GM19395 (cell line): Measurements from ENCODE around the gene RPLP1.
A peak's percentile ranks its signal among the peaks of the same experiment; 100 is the strongest.
"Not testable (repeated sequence)": the region's sequence is repeated elsewhere in the genome, so short reads cannot be mapped to it uniquely, and the experiment has no call there.

Experiments
- ATAC-seq: cut with Tn5 transposase; IDR thresholded peaks from one replicate; pipeline ENCODE4 v1.9.1; 2021; ENCODE audit warnings: mild to moderate bottlenecking, moderate library complexity; ENCODE audit not compliant: unreplicated experiment

RPLP1 gene

DNA sequence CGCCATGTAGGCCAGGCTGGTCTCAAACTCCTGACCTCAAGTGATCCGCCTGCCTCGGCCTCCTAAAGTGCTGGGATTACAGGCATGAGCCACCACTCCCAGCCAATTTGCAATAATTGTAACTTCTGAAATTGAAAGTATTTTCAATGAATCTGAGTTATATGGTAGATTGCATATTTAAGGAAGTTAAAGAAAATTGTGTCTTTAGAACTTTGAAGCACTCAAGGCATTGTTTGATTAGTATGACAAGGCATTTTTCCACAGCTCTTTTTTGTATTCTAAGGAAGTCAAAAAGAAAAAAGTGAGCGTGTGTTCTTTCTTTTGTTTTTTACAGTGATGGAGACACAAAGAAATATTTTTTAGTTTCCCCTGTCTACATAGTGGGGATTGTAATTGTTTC lies 15.7 kb upstream of the RPLP1 start:
- no peak for ATAC-seq

DNA sequence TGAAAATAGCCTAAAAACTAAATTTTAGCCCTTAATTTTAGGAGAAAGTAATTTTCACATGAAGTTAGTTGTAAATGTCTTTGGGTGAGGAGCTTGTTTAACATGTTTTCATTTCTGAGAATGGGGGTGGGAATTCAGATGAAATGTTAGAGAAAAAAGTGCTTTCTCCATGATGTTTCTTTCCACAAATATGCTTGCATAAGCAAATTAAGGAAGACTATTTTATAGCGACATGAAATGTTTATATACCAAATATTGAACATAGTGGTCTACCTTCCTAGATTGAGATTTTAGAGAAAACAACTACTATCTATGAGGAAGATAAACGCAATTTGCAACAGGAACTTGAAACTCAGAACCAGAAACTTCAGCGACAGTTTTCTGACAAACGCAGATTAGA lies 13.0 kb upstream of the RPLP1 start:
- no peak for ATAC-seq

DNA sequence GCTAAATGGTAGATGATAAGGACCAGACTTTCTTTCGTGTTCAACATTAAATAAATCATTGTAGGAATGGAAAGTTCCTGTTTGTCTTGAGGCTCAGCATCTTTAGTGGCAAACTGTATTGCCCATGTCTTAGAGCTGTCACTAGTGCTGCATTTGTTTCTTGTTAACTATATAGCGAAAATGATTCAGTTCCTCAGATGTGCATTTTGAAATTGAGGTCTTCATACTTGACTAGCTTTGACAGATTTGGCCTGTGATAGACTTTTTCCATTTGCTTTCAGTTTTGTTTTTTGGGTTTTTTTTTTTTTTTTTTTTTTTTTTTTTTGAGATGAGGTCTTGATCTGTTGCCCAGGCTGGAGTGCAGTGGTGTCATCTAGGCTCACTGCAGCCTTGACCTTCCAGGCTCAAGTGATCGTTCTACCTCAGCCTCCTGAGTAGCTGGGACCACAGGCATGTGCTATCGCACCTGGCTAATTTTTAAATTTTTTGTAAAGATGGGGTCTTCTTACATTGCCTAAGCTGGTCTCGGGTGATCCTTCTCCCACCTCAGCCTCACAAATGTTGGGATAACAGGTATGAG lies 9.5 kb upstream of the RPLP1 start:
- ATAC-seq: peak; percentile 72

DNA sequence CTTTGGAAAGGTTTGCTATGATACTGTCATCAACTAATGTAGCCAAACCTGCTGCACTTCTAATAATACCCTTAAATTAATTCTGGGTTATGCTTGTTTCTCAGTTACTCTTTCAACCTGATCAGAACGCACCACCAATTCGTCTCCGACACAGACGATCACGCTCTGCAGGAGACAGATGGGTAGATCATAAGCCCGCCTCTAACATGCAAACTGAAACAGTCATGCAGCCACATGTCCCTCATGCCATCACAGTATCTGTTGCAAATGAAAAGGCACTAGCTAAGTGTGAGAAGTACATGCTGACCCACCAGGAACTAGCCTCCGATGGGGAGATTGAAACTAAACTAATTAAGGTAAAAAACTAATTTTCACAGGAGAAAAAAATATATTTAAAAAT lies 7.9 kb upstream of the RPLP1 start:
- peak; percentile 57 for ATAC-seq

DNA sequence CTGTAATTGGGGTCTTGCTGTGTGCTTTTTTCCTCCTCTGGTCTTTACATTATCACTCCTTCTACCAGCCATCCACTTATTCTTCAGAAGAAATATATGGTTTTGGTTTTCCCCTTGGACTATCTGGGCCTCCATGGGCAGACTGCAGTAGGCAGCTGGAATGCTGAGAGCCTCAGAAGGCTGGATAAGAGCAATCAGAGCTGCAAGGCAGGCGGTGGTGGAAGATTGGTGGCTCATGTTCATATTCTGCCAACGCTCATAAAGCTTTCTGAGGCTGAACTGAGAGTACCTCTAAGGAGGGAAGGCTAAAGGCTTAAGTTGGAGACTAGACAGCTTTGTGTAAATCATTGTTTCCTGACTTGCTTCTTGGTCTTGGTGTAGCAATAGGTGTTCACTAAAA lies 5.7 kb upstream of the RPLP1 start:
- ATAC-seq: no peak

DNA sequence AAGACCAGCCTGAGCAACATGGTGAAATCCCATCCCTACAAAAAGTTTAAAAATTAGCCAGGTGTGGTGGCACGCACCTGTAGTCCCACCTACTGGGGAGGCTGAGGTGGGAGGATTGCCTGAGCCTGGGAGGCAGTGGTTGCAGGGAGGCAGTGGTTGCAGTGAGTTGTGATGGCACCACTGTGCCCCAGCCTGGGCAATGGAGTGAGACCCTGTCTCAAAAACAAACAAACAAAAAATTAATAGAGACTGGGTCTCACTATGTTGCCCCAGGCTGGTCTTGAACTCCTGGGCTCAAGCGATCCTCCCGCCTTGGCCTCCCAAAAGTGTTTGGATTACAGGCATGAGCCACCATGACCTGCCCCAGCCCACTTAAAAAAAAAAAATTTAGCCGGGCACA lies 2.4 kb upstream of the RPLP1 start:
- not testable (repeated sequence) for ATAC-seq

DNA sequence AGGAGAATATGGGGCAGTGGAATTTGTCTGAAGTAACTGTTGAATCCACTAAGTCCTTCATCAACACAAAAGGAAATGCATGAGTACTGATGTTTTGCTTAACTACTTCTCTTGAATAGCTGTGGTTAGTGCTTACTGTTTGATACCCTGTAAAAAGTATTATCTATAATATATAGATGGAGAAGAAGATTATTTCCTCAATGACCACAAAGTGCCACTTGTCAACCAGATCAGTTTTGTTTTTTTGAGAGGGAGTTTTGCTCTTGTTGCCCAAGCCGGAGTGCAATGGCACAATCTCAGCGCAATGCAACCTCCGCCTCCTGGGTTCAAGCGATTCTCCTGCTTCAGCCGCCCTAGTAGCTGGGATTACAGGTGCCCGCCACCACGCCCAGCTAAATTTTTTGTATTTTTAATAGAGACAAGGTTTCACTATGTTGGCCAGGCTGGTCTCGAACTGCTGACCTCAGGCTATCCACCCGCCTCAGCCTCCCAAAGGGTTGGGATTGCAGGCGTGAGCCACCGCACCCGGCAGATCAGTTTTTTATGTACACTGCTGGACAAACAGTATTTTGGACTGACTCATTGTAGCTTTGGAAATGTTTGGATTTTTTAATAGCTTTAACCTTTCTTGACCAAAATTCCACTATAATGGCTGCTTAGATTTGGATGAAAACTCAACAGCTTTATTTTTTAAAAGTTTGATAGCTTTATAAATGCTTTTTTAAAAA lies 1.5 kb upstream of the RPLP1 start:
- no peak for ATAC-seq

DNA sequence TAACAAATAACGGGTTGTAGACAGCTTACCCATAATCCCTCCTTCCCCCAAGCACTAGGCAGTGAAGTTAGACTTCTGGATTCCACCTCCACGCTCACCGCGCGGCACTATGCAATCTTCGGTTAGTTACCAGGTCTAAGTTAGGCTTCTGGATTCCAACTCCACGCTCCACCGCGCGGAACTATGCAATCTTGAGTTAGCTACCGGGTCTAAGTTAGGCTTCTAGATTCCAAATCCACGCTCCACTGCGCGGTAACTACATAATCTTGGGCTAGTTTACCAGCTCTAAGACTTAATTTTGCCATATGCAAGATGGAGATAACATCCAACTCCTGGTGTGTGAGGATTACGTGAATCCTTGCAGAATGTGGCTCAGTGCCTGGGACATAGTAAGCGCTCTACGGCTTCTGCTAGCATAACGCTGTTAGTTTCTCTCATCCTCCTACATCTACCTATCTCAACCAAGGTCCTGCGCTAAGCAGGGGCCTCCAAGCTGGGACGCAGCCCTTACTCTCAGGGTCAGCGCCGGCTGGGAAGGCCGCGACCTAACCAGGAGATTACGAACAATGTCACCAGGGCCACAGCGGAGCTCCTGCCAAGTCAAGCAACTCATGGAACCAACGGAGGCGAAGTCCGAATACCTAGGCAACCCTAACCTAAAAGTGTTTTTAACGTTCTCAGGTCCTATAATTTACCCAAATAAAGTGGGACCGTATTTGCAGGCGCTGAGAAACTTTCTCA lies 497 bp upstream of the RPLP1 start:
- ATAC-seq: peak; percentile 51

DNA sequence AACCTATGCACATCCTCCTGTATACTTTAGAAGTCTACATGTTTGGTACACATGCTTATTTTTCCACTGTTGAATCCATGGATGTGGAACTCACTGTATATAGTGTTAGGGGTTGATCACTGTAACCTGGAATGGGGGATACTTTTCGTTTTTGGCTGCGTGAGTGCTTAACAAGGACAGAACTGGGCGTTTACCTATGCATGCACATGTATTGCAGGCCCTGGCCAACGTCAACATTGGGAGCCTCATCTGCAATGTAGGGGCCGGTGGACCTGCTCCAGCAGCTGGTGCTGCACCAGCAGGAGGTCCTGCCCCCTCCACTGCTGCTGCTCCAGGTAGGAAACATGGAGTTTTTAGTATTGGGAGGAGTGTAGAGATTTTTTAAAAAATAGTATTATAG lies 2.3 kb downstream of the RPLP1 start:
- ATAC-seq: no peak

DNA sequence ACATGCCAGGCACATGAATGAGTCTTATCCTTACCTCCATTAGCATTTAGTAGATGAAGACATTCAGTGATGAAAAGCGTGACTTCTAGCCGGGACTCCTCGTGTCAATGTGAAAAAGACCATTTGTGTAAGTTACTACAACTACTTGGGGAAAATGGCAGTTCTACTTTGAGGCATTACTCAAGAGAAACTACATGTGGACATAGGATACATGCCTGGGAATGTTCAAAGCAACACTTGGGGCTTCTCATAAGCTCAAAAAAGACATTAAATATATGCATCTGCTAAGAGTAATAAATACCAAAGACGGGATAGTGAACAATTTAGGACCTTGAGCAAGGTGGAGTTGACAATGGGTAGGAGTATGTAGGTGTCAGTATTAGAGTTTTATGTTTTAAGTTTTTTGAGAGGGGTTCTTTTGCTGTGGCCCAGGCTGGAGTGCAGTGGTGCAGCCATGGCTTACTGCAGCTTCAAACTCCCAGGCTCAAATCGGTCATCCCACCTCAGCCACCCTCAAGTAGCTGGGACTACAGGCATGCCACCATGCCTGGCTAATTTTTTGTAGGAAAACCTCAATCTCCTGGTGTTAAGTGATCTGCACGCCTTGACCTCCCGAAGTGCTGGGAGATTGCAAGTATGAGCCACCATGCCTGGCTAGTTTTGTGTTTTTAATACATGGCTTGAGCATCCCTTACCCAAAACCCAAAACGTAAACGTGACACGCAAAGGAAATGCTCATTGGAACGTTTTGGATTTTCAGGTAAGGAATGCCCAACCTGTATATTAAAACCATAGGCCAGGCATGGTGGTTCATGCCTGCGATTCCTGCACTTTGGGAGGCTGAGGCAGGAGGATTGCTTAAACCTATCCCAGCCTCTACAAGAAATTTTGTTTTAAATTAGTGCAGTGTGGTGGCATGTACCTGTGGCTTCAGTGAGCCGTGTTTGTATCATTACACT lies 3.9 kb downstream of the RPLP1 start:
- ATAC-seq: no peak

DNA sequence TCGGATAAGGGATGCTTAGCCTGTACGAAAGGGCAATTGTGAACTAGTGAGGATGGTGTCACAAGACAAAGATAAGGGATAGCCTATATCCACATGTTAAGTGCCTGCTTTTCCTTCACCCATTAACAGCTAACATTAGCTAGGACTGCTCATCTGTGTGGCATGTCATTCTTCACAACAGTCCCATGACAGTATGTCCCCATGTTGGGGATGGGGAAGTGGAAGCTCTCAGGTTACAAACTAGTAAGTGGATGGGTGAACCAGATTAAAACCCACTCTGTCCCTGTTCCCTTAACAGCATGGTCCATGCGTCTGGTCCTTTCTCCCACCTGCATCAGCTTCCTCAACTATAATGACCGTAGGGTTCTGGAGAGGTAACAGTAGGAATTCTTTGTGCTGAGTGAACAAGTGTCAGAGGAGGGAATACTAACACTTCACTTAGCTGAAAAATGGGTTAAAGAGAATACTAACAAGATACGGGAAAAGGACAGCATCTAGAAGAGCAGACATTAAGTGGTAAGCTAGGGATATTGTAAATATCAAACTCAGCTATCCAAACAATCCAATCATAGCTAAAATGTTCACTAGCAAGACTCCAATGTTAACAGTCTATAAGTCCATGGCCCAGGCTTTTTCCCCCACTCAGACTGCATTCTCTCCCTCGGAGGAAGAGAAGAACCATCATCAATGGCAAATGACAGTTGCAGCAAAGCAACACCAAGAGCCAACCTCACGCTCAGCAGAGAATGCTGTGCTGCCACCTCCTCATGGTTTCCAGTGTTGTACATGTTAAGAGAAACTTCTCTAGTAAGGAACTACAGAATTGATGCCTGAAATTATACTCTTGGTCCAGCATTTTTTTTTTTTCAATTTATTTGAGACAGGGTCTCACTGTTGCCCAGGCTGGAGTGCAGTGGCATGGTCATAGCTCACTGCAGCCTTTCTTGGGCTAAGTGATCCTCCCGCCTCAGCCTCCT lies 5.0 kb downstream of the RPLP1 start:
- no peak for ATAC-seq

DNA sequence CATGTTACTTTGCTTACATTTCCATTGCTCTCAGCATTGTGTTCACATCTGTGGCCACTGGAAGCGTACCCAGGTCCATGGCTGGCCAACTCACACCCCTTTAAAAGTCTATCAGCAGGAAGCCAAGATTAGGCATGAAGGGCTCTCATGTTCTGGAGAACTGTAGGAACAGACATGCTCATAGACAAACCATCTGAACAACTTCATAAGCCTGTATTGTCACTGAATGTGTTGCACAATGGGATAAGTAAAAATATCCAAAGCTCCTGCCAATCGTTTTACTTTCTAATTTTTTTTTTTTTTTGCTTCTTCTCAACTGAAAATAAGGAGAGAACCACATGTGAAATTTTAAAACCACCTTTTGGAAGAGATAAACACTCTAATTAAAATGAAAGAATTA lies 6.4 kb downstream of the RPLP1 start:
- no peak for ATAC-seq

DNA sequence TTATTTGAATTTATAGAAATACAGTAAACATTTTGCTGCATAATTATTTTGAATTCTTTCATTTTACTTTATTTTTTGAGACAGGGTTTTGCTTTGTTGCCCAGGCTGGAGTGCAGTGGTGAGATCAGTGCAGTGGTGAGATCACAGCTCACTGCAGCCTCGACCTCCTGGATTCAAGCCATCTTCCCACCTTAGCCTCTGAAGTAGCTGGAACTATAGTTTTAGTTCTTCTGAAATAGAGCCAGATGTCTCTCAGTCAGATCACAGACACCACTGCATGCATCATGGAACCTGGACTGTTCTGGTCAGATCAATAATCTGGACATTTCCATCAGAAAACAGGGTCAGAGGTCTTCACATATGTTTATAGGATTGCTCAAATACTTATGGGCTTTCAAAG lies 7.9 kb downstream of the RPLP1 start:
- ATAC-seq: no peak

DNA sequence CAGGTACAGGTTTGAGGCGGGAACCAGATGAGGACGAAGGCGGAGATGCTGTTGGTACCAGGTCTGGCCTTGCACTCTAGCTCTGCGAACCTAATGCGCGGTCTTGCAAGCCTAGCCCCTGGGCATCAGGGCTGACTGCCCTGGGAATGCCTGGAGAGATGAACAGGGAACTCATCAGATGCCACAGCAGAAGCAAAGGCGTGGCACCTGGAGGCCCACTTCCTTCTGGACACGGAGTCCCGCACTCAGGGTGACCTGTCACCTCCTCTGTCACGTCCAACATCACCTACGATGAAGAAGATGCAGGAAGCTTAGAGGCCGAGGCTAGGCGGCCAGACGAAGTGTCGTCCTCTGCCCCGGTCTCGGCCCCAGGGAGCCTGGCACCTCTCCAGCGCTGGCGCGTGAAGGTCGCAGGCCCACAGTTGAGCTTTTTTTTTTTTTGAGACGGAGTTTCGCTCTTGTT lies 9.4 kb downstream of the RPLP1 start:
- peak; percentile 9 for ATAC-seq

DNA sequence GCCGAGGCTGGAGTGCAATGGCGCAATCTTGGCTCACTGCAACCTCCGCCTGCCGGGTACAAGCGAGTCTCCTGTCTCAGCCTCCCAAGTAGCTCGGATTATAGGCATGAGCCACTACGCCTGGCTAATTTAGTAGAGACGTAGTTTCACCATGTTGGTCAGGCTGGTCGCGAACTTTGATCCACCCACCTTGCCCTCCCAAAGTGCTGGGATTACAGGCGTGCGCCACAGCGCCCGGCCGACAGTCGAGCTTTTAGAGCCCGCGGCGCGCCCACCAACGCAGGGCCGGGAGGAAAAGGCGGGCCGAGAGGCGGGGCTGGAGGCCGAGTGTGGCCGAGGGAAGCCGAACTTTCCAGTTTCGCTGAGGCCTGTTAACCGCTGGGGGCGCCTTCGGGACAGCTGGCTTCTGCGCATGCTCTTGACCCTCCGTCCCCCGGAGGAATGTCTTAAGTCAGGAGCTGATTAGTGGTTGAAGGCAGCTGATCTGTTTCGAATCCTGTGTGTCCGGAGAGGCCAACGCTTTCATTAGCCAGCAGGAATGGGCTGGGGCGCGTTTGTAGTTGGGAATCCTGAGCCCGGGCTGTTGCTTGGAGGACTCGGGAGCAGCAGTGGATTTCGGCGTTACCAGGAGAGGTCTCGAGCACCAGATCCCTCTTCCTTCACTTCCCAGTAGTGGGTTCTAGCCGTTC lies 10.0 kb downstream of the RPLP1 start:
- peak; percentile 94 for ATAC-seq

DNA sequence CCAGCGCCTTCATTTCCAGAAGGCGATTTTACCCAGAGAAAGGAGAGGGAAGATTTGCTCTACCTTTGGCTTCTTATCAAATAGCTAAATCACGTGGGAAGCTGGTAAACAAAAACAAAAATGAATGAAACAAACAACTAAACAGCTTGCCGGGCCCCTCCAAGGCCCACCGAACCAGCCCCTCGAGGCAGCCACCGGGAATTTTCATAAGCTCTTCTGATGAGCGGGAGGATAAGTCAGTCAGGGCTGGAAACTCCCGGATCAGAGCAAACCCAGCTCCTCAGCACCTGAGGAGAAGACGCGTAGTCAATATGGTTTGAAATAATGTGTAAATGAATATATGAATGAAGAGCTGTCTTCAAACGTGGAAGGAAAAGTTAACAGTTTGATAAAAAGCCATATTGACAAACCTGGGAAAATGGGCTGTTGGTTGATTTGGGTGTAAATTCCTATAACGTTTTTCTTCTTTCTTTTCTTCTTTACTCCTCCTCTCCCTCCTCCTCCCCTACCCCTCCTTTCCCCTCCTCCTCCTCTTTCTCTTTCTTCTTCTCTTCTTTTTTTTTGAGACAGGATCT lies 10.7 kb downstream of the RPLP1 start:
- no peak for ATAC-seq

DNA sequence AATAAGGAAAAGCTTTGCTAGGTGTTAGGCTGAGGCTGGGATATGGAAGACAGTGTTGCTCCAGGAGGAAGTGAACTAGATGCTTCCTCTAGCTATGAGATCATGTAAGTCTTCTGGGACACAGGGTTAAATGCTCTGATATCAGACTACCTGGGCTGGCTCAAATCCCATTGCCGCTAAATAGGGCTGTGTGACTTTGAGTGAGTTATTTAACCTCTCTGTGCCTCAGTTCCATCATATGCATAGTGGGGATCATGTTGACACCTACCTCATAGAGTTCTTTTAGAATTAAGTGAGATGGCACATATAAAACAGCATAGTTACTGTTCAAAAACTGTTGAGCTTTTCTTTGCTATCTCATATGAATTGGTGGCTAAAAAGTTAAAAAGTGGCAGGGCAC lies 12.6 kb downstream of the RPLP1 start:
- ATAC-seq: no peak

DNA sequence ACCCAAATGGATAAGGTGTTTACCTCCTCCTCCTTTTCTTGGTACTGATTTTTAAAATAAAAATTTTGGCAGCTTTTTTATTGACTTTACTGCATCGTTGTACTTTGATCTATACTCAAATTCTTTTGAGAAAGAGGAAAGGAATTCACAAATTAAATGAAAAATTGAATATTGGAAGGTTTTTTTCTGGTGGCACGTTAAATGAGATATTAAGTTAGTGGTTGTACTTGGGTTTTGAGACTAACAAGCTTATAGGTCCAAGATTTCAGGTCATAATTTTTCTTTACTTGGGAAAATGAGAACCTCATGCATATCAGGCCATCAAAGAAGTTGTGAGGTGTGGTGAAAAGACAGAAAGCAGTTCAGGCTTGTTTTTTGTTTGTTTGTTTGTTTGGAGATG lies 14.1 kb downstream of the RPLP1 start:
- no peak for ATAC-seq

DNA sequence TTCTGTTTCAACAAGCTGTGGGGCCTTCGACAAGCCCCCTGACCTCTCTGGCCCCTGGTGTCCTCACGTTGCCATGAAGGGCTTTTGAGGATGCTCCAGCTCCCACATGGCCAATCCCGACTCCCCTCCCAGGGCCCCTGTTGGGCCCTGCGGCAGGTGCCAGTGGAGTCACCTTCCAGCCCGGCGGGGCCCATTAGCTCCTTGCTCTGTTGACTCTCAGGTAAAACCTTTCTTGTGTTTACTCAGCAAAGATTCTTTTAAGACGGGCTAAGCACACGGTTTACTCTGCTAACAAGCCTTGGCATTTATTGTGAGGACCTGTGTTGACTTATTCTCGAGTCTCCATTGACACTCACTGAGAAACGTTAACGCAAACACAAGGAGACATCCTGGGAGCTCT lies 15.0 kb downstream of the RPLP1 start:
- no peak for ATAC-seq
